NCI-H1417 treated with DMSO at 0.1 percent for 48 hours (cell line): ENCODE data around the gene EIF4G3.
"Not testable (repeated sequence)": the region's sequence is repeated elsewhere in the genome, so short reads cannot be mapped to it uniquely, and the experiment has no call there.

ENCODE experiments used
- DNase-seq: peaks from one replicate; lab custom pipeline; 2025; lab: John Stamatoyannopoulos, UW

EIF4G3 gene, protein sequence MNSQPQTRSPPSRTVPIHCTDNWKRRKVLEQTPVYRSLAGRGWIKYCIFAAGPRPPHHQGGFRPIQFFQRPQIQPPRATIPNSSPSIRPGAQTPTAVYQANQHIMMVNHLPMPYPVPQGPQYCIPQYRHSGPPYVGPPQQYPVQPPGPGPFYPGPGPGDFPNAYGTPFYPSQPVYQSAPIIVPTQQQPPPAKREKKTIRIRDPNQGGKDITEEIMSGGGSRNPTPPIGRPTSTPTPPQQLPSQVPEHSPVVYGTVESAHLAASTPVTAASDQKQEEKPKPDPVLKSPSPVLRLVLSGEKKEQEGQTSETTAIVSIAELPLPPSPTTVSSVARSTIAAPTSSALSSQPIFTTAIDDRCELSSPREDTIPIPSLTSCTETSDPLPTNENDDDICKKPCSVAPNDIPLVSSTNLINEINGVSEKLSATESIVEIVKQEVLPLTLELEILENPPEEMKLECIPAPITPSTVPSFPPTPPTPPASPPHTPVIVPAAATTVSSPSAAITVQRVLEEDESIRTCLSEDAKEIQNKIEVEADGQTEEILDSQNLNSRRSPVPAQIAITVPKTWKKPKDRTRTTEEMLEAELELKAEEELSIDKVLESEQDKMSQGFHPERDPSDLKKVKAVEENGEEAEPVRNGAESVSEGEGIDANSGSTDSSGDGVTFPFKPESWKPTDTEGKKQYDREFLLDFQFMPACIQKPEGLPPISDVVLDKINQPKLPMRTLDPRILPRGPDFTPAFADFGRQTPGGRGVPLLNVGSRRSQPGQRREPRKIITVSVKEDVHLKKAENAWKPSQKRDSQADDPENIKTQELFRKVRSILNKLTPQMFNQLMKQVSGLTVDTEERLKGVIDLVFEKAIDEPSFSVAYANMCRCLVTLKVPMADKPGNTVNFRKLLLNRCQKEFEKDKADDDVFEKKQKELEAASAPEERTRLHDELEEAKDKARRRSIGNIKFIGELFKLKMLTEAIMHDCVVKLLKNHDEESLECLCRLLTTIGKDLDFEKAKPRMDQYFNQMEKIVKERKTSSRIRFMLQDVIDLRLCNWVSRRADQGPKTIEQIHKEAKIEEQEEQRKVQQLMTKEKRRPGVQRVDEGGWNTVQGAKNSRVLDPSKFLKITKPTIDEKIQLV (N-terminal part only)

GRCh38 chr1:21176586-21177555 is at the start of gene EIF4G3:
Gene EIF4G3, minus strand, starts transcription at chr1:21176897. Its CDS starts 174,155 bp downstream, at chr1:21002742.
- peak; percentile 91 for DNase-seq

- DNase-seq = no peak
Observed at GRCh38 chr1:21225065-21225464, 48.4 kb upstream of the EIF4G3 start.

GRCh38 chr1:21220815-21221214 is 44.1 kb upstream of the EIF4G3 start:
- no peak for DNase-seq

- no peak for DNase-seq
Observed at GRCh38 chr1:21219674-21220073, 43.0 kb upstream of the EIF4G3 start.

DNA sequence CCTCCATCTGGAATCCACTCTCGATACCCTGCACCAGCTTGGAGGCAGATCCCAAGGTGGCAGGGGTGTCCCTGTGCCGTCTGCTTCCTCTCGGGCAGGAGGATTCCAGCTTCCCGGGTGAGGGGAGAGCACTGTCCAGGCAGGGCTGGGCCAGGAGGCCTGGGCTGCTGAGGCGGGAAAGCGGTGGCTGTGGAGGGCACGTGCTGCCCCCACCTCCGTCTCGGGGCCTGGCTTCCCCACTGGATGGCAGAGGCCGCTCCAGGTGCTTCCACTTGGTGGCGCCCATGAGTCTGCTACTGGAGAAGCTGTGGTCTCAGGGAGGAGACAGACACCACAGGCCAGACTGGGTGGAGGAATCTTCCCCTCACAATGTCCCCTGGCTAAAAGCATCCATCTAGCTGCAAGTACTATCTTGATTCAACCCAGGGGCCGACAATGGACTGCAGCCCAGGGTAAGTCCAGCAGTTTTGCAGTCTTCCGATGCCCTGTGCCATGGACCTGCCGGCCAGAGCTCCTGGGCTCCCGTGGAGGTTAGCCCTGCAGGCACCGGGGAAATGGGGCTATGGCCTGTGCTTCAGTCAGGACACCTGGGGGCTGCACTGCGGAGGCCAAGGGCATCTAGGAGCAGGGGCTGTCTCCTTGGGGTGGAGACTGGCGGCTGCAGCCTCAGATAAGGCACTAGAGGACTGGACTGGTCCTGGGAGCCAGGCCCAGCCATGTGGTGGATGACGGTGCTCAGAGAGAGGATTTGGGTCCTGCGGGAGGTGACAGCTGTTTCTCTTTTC is 41.3 kb upstream of the EIF4G3 start:
- no peak for DNase-seq

GRCh38 chr1:21216835-21217811 is 40.4 kb upstream of the EIF4G3 start:
- no peak for DNase-seq

- no peak for DNase-seq
Observed at GRCh38 chr1:21212126-21212525, 35.4 kb upstream of the EIF4G3 start.

- DNase-seq = not testable (repeated sequence)
Observed at GRCh38 chr1:21208137-21208700, 31.5 kb upstream of the EIF4G3 start.

- DNase-seq = no peak
Observed at GRCh38 chr1:21206117-21206516, 29.4 kb upstream of the EIF4G3 start.

- no peak for DNase-seq
Observed at GRCh38 chr1:21205416-21205815, 28.7 kb upstream of the EIF4G3 start.

- no peak for DNase-seq
Observed at GRCh38 chr1:21201650-21202049, 25.0 kb upstream of the EIF4G3 start.

DNA sequence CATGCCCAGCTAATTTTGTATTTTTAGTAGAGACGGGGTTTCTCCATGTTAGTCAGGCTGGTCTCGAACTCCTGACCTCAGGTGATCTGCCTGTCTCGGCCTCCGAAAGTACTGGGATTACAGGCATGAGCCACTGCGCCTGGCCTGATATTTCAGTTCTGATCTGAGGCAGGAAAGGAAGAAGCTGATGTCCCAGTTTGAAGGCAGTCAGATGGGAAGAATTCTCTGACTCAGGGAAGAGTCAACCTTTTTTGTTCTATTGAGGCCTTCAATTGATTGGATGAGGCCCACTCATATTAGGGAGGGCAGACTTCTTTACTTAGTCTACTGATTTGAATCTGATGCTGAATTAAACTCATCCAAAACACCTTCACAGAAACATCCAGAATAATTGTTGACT is 24.5 kb upstream of the EIF4G3 start:
- not testable (repeated sequence) for DNase-seq

- DNase-seq = no peak
Observed at GRCh38 chr1:21200767-21201166, 24.1 kb upstream of the EIF4G3 start.

GRCh38 chr1:21198929-21199328 is 22.2 kb upstream of the EIF4G3 start:
- DNase-seq = no peak

DNA sequence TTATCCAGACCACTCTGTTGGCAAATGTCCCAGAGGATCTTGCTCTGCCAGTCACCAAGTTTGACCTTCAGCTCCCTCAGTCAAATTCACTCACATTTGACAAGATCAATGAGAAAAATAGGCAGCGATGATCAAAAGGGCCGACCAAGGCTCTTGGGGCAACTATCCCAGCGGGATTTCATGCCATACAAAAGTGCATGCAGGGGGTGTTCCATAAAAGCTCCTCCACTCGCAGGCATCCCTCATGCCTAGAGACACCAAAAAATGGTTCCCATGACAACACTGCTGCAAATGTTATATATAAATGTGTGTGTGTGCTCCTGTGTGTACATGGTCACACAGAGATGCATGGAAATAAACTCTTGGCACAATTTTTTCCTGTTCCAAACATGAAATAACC is 16.2 kb upstream of the EIF4G3 start:
- DNase-seq = no peak

- DNase-seq = no peak
Observed at GRCh38 chr1:21192284-21192683, 15.6 kb upstream of the EIF4G3 start.

- not testable (repeated sequence) for DNase-seq
Observed at GRCh38 chr1:21190771-21191170, 14.1 kb upstream of the EIF4G3 start.

DNA sequence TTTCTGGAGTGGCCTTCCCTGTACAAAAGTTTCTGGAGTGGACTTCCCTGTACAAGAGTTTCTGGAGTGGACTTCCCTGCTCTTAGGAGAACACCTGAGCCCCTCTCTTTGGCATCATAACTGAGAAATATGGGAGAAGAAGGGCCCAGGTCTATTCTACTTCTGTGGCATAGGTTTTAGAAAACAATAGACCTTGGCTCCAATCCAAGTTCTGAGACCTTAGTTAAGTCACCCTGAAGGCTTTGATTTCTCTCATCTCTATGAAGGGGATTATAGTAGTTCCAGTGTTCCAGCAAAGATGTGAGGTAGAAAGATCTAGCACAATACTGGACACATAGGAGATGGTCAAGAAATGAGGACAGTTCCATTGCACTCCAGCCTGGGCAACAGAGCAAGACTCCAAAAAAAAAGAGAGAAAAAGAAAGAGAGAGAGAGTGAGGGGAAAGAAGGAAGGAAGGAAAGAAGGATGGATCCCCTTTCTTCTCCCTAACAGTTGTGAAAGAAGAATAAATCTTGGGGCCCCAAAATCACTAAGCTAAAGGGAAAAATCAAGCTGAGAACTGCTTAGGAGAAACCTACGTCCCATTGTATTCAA is 13.3 kb upstream of the EIF4G3 start:
- DNase-seq = no peak

DNA sequence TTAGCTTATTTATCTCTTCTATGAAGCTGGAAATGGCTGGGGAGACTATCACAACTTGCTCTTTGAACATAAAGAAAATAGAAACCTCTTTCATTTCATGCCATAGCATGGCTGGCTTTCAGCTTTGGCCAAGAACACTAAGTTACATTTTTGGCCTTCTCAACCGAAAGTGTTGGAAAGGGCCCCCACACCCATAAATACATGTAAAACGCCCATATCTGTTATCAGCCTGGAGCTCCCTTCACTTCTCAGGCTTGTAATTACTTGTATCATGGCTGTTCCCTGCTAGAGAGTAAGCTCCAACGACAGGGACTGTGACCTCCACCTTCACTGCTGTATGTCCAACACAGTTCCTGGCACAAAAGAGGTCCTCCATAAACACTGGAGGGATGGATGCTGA is 12.7 kb upstream of the EIF4G3 start:
- DNase-seq = no peak
